GM21360 (cell line): ENCODE measurements around the gene ABCD4.

Source experiments
- ATAC-seq: cut with Tn5 transposase; IDR thresholded peaks from one replicate; pipeline ENCODE4 v1.9.1; 2021; ENCODE audit warnings: mild to moderate bottlenecking, moderate library complexity; ENCODE audit not compliant: unreplicated experiment

The ABCD4 gene

GRCh38 chr14:74260525-74261233 is 42.1 kb downstream of the ABCD4 start:
- ATAC-seq = no peak

- ATAC-seq = no peak
These were observed 43.2 kb downstream of the ABCD4 start for GRCh38 chr14:74259513-74259912.

- no peak for ATAC-seq
These were observed 44.0 kb downstream of the ABCD4 start for GRCh38 chr14:74258764-74259035.

GRCh38 chr14:74257941-74258763 is 44.6 kb downstream of the ABCD4 start:
- no peak for ATAC-seq

- ATAC-seq = peak; percentile 74
These were observed 45.4 kb downstream of the ABCD4 start for GRCh38 chr14:74257078-74257940.

GRCh38 chr14:74255281-74255680 is 47.5 kb downstream of the ABCD4 start:
- ATAC-seq = no peak

- ATAC-seq = no peak
These were observed 53.0 kb downstream of the ABCD4 start for GRCh38 chr14:74249433-74250375.

- no peak for ATAC-seq
These were observed 54.7 kb downstream of the ABCD4 start for GRCh38 chr14:74248017-74248416.

- no peak for ATAC-seq
These were observed 56.2 kb downstream of the ABCD4 start for GRCh38 chr14:74246542-74246941.

GRCh38 chr14:74245292-74245691 is 57.4 kb downstream of the ABCD4 start:
- no peak for ATAC-seq

- ATAC-seq = no peak
These were observed 58.6 kb downstream of the ABCD4 start for GRCh38 chr14:74244115-74244514.

- ATAC-seq = no peak
These were observed 59.7 kb downstream of the ABCD4 start for GRCh38 chr14:74243051-74243450.

GRCh38 chr14:74242780-74243042 is 60.0 kb downstream of the ABCD4 start:
- ATAC-seq = no peak

GRCh38 chr14:74242021-74242779 is 60.5 kb downstream of the ABCD4 start:
- no peak for ATAC-seq

GRCh38 chr14:74241652-74242017 is 61.1 kb downstream of the ABCD4 start:
- no peak for ATAC-seq

GRCh38 chr14:74240794-74241651 is 61.7 kb downstream of the ABCD4 start:
- ATAC-seq = no peak

GRCh38 chr14:74239848-74240793 is 62.6 kb downstream of the ABCD4 start:
- ATAC-seq = no peak
